Regular cardiac myocyte (primary cell): ENCODE data around the gene SEMA6B. TPM values are rescaled to one million over a fixed set of nuclear protein-coding genes. Genes with fewer than 3 reads are reported as not detected.

Source experiments
- total RNA-seq: library from RNA; depleted of rRNA; stranded (reverse); fragments of >200 nt; gene quantifications from 2 replicates; pipeline ENCODE4 v1.2.3, GENCODE V29; 2014

Gene SEMA6B
- total RNA-seq: 0.56 and 0.58 TPM in 2 replicates

GRCh38 chr19:4559569-4559968 lies at the start of gene SEMA6B:
Gene SEMA6B (minus strand): TSS chr19:4559684. CDS start chr19:4558457, 1,227 bp downstream.

GRCh38 chr19:4539693-4540581 lies 19.5 kb downstream of the SEMA6B start, which contains the start of gene LRG1:
Gene LRG1 (minus strand): TSS chr19:4540036. CDS start chr19:4540013, 23 bp downstream.

GRCh38 chr19:4534836-4535658 lies 24.4 kb downstream of the SEMA6B start, which contains the start of gene PLIN5:
Gene PLIN5 (minus strand): TSS chr19:4535224. CDS start chr19:4534074, 1,150 bp downstream.

GRCh38 chr19:4518345-4519171 lies 40.9 kb downstream of the SEMA6B start, which contains the start of gene PLIN4:
Gene PLIN4 (minus strand): TSS chr19:4518486. CDS start chr19:4518272, 214 bp downstream.

Other genes starting within 250 kb of the SEMA6B start
- gene STAP2, start 220.9 kb downstream of the SEMA6B start, total RNA-seq: 2.3 and 5.6 TPM in 2 replicates
- 3.8 and 4.5 TPM in 2 replicates for gene MPND, start 216.1 kb downstream of the SEMA6B start, total RNA-seq
- 25.7 and 56.7 TPM in 2 replicates for gene SH3GL1, start 159.1 kb downstream of the SEMA6B start, total RNA-seq
- gene CHAF1A, start 157.0 kb downstream of the SEMA6B start, total RNA-seq: 3.9 and 33.7 TPM in 2 replicates
- gene UBXN6, start 101.9 kb downstream of the SEMA6B start, total RNA-seq: 78.4 and 90.2 TPM in 2 replicates
- 38.6 and 69.4 TPM in 2 replicates for gene HDGFL2, start 87.4 kb downstream of the SEMA6B start, total RNA-seq
- 0.28 TPM in 1 of 2 replicates, not detected in the other for gene PLIN4, start 41.2 kb downstream of the SEMA6B start, total RNA-seq
- gene PLIN5, start 24.5 kb downstream of the SEMA6B start, total RNA-seq: not detected in 2 replicates
- not detected in 2 replicates for gene LRG1, start 19.6 kb downstream of the SEMA6B start, total RNA-seq
- 2.8 and 5.0 TPM in 2 replicates for gene TNFAIP8L1, start 79.8 kb upstream of the SEMA6B start, total RNA-seq
- gene MYDGF, start 110.7 kb upstream of the SEMA6B start, total RNA-seq: 212 and 239 TPM in 2 replicates
- 23.4 and 51.2 TPM in 2 replicates for gene DPP9, start 164.2 kb upstream of the SEMA6B start, total RNA-seq
- 9.9 and 17.8 TPM in 2 replicates for gene FEM1A, start 232.1 kb upstream of the SEMA6B start, total RNA-seq